ENCODE results near the gene TRMT112.

The TRMT112 gene

DNA sequence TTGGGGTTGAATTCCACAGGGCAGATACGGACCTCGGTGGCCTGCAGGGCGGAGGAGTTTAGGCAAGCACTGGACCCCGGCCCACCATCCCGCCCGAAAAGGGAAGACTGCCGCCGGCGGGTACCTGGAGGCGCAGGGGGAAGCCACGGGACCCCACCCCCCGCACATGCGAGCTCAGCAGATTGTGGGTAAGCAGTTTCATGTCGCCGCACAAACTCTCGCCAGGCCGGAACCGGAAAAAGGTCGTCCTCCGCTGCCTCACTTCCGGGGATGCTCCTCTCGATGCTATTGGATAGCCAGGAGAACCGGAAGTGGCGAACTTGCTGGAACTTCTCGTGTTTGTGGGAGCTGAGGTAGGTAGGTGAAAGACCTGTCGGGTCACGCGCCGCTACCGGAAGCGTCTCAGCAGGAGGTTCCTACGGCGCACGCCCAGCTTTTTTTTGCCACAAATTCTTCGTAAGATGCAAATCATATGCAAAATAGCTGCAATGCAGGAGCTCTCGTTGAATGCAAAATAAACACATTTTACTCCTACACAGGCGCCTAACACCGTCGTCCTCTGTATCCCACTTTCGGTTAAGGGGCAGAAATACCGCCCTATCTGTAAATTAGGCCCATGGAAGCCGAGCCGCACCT lies at the start of gene TRMT112:
TSS of gene TRMT112 (minus strand) at position 235 of the 636 bp plus-strand sequence. CDS start at position 202, 33 bp downstream.
- peak; percentile 90 to 97 for DNase-seq

DNA sequence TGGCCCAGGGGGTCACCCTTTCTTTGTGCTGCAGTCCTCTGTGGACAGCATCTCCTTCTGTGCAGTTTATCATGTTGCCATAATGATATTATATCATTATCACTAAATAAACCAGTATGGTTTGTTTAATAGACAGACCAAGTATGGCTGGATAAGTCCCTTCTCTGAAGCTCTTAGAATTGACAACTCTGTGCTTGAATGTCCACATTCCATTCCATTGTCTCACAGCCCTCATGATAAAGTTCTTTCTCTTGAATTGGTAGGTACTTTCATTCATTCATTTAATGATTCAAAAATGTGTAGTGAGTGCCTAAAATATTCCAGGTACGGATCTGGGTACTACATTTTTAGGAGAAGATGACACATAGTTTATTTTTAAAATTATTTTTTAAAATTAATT lies 49.4 kb upstream of the TRMT112 start:
- no peak for DNase-seq

DNA sequence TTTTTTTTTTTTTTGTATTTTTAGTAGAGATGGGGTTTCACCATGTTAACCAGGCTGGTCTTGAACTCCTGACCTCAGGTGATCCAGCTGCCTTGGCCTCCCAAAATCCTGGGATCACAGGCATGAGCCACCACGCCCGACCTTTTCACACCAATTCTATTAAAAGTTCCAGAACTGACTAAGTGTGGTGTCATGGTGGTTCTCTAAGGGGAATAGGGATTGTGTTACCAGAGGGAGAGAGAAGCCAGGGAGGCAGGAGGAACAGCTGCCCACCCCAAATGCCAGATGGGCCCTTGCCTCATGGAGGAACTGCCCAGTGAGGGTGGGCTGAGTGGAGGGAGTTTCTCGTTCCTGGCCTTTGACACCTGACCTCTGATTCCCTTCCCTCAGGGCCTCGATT lies 47.6 kb upstream of the TRMT112 start:
- DNase-seq: no peak

DNA sequence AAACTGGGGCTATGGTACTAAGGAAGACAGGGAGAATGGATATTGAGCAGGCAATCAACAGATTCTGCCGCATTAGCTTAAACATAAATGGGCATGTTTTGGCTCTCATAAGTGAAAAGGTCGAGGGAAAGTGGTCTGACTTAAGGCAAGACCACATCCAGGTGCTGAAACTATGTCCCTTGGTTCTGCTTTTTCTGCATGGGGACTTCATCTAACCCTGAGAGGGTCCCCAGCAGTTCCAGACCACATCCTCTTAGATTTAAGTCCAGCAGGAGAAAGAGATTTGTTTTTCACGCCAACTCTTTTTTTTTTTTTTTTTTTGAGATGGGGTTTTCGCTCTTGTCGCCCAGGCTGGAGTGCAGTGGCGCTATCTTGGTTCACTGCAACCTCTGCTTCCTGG lies 47.1 kb upstream of the TRMT112 start:
- no peak for DNase-seq

DNA sequence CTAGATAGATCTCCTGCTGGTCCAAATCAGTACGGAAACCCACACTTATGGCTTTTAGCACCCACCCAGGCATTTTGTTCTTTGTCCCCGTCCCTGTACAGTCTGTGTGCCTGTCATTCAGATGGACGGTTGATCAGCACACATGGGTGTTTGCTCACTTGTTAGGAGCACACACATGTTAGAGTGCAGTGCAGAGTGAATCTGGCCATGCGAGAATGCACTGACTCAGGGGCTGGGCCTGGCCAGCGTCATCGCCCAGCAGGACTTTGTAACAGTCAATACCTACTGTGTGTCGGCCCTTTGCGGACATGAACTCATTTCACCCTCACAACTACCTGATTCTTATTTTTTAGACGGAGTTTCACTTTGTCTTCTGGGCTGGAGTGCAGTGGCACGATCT lies 45.0 kb upstream of the TRMT112 start:
- DNase-seq: no peak

DNA sequence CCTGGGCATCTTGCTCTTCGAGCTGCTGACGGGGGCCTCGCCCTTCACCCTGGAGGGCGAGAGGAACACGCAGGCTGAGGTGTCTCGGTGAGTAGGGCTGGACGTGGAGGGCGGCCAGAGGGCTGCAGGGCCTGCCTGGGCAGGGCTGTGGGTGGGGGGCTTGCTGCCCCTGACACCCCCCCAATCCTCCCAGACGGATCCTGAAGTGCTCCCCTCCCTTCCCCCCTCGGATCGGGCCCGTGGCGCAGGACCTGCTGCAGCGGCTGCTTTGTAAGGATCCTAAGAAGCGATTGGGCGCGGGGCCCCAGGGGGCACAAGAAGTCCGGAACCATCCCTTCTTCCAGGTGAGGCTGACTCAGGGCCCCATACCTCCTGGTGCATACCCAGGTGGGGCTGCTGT lies 44.3 kb upstream of the TRMT112 start:
- DNase-seq: no peak

DNA sequence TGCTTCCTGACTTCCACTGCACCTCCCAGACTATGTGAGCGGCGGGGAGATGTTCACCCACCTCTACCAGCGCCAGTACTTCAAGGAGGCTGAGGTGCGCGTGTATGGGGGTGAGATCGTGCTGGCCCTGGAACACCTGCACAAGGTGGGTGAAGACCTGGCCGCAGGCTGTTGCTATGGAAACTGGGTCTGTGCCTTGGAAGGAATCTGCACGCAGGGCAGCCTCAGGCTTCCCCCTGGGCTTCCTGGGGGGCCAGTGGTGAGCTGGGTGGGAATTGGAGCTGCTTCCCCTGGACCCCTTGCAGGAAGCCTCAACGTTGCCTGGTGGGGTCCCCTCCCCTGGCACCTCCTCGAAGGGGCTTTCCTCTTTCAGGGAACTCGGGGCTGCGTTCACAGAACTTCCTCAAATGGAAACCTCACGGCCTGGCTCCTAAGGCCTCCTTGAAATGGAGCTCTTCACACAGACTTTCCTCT lies 43.1 kb upstream of the TRMT112 start:
- DNase-seq: peak; percentile 22 to 44

DNA sequence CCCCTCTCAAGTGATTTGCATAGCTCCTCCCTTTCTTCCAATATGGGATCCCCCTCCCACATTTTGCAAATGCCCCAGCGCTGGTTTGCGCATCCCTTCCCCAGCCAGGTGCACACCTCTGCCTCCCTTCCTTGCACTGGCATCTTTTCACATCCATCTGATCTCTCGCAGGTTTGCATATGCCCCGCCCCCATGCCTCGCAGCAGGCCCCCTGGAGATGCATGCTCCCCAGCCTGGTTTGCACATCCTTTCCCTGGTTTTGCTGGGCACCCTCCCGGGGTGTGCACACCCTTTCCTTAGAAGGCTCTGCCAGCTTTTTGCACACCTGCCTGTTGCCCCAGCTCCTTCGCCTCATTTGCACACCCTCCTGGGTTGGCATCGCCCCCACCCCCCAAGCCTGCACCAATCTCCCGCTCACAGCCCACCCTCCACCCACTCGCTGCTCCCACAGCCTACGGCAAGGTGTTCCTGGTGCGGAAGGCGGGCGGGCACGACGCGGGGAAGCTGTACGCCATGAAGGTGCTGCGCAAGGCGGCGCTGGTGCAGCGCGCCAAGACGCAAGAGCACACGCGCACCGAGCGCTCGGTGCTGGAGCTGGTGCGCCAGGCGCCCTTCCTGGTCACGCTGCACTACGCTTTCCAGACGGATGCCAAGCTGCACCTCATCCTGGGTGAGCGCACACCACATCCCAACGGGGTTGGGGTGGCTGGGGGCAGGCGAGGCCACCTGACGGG lies 42.5 kb upstream of the TRMT112 start:
- DNase-seq: no peak

DNA sequence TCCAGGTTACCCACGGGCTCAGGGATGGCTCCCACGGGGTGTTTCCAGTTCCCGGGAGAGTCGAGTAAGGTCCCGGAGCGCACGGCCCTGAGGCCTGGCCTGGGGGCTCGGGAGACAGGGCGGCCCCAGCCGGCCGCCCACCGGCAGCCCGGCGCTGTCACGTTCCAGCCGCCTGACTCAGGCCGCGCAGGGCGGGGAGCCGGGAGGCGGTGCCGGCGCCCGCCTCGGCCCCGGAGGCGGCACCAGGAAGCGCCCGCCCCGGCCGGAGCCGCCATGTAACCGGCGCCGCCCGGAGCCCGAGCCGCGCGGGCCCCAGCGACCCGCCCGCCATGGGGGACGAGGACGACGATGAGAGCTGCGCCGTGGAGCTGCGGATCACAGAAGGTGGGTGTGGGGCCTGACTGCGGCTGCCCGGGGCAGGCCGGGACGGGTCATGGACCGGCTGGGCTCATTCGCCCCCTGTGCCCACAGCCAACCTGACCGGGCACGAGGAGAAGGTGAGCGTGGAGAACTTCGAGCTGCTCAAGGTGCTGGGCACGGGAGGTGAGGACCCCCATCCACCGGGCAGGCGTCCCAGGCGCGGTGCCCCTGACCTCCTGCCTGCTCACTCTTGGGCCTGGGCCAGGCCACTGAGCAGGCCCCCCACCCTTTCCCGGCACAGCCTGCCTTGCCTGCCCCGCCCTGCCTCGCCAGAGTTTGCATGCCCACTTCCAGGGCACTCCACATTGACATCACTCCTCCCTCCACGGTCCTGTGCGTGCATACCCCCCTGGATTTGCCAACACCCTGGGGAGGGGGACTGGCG lies 41.8 kb upstream of the TRMT112 start, which contains the start of gene RPS6KA4:
TSS of gene RPS6KA4 (plus strand) at position 256 of the 805 bp plus-strand sequence. CDS start at position 330, 74 bp downstream.
- DNase-seq: peak; percentile 57 to 65

DNA sequence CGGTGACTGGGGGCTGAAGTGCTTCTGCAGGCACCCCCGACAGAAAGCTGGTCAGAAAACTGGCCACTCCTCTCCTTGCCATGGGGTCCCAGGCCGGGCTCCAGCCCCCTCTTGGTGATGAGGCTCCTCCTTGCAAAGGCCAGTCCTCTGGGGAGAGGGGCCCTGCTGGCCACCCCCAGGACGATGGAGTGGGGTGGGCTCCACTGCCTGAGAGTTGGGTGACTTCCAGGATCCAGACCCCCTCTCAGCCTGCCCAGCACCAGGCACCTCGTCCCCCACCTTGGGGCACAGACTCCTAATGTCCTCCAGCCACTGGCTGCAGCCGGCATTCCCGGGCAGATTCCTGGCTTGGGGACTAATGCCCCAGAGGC lies 41.2 kb upstream of the TRMT112 start:
- DNase-seq: no peak

DNA sequence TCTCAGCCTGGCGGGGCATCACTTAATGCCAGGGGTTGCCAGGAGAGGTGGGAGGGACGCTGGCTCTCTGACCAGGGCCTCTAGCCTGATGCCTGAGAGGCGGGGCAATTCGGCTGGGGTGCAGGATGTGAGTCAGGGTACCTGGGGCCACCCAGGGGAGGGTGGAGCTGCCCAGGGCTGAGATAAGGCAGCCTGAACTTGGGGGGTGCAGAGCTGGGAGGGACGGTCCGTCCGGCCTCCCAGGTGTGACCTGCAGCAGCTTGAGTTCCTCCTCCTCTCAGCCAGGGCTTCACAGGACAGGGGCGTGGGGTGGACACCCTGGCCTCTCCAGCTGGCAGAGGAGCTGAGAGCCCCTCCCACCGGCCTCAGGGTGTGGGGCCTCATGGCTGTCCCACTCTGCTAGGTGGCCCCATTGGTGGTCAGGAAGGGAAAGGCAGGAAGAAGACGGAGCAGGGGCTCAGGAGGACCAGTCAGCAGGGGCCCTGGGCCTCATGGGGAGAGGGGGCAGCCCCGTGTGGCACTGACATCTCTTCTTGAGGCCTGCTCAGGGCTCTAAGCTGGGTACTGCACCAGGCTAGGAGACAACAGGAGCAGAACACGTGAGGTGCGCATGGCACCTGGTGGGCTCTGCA lies 40.7 kb upstream of the TRMT112 start:
- no peak for DNase-seq

DNA sequence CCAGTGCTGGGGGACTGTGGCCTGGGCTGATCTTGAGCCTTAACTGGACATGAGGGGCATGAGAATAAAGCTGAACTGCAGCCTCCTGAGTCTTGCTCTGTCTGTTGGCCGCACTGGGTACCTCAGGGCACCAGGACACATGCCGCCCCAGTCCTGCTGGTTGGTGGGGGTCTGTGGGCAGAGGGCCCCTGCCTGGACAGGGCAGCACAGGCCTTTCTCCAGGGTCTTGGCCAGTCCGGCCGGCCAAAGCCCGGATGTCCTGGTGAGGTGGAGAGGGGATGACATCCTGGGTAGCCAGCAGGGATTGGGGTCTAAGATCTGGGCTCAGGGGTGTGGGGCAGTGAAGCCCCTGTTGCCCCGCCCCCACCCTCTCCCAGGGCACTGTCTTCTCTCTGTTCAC lies 40.1 kb upstream of the TRMT112 start:
- no peak for DNase-seq

DNA sequence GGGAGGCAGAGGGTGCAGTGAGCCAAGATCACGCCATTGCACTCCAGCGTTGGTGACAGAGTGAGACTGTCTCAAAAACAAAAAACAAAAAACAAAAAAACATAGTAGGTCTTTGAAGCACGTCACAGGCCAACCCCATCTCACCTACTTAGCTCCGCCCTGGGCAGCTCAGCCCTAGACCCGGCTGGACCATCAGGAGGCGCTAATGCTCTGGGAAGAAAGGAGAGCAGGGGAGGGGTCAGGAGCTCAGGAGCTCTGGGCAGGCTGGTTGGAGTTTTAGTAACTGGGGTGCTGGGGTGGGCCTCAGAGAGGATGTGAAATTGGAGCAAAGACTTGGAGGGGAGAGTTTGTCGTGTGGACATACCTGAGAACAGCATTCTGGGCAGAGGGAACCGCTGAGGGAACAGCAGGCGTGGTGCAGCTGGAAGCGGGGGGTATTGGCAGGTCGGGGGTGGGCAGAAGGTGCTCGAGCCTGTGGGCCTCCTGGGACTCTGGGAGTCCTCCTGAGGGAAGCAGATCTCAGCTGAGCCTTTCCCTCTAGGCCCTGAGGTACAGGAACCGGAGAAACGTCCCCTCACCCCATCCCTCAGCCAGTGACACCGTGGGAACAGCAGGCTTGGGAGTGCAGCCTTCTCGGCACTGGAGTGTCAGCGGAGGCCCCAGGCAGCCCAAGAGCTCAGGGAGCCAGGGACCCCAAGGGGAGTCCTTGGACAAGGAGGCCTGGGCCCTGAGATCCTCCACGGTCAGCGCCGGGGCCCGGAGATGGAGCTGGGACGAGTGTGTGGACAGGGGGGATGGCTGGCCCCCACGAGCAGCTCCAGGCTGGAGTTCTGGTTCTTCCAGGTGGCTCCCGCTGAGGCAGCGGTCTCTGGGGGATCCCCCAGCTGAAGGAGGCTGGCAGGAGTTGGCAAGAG lies 39.4 kb upstream of the TRMT112 start:
- peak; percentile 34 to 44 for DNase-seq

DNA sequence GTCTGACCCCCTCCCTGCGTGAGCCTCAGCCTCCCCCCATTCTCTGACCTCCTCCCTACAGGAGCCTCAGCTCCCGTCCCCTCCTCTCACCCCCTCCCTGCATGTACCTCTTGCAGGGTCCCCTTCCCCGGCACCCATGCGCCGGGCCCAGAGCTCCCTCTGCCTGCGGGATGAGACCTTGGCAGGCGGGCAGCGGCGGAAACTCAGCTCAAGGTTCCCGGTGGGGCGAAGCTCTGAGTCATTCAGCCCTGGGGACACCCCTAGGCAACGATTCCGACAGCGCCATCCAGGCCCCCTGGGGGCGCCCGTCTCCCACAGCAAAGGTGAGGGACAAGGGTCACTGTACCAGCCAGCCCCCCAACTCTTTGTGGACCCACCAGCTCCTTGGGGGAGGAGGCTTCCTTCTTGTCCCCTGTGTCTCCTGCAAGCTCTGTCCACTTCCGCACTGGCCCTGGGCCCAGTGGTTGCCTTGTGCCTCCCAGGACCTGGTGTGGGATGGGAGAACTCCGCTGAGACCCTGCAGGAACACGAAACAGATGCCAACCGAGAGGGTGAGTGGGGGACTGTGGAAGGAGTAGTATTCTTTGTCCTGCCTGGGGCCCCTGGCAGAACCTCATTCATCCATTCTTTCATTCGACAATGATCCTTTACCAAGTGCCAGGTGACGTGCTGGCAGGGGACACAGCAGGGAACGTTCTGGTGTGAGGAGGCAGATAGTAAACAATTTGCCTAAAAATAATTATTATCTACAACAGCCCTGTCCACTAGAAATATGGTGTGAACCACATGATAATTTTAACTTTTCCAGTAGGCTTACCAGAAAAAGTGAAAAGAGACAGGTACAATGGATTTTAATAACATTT lies 38.0 kb upstream of the TRMT112 start:
- peak; percentile 60 to 68 for DNase-seq

DNA sequence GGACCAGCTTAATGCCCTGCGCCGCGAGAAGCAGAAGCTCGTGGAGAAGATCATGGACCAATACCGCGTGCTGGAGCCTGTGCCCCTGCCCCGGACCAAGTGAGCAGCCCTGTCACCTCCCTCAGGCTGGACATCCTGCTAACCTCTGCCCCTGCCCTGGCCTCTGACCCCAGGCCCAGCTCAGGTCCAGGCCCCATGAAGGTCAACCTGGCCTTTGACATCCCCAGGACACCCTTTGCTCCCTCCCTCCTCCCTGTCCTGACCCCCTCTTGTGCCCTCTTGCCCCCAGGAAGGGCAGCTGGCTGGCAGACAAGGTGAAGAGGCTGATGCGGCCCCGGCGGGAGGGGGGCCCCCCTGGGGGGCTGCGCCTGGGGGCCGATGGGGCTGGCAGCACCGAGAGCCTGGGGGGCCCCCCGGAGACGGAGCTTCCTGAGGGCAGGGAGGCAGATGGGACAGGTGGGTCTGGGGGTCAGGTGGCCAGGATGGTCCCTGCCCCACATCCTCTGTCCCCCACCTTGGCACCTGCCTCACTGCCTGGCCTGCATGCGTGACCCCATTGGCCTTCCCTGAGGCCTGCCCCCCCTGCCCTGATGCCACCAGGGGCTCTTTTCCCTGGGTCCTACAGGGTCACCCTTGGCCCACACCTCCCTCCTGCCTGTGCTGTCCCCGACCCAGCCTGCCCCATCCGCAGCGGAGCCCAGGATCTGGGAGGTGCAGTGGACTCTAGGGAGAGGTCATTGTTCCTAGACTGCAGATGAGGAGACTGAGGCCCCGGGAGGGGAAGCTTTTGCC lies 36.6 kb upstream of the TRMT112 start:
- DNase-seq: no peak

DNA sequence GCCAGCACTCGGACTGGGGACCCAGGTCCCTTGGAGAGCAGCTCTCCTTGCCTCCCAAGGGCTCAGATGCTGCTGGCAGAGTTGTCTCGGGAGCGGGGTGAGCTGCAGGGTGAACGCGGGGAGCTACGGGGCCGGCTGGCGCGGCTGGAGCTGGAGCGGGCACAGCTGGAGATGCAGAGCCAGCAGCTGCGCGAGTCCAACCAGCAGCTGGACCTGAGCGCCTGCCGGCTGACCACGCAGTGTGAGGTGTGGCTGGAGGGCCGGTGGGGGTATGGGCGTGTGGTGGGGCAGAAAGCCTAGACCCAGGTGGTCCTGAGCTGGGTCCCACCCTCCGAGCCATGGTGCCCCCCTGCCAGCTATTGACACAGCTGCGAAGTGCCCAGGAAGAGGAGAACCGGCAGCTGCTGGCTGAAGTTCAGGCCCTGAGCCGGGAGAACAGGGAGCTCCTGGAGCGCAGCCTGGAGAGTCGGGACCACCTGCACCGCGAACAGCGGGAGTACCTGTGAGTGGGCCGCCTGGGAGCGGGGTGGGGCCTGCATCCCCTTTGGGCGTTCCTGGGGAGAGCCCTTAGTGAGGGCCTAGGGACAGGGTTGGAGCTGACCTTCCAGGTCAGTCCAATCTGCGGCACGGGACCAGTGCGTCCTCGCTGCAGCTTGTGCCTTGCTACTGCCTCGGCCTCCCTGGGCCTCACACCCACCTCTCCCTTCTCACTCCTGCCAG lies 35.8 kb upstream of the TRMT112 start:
- DNase-seq: no peak

DNA sequence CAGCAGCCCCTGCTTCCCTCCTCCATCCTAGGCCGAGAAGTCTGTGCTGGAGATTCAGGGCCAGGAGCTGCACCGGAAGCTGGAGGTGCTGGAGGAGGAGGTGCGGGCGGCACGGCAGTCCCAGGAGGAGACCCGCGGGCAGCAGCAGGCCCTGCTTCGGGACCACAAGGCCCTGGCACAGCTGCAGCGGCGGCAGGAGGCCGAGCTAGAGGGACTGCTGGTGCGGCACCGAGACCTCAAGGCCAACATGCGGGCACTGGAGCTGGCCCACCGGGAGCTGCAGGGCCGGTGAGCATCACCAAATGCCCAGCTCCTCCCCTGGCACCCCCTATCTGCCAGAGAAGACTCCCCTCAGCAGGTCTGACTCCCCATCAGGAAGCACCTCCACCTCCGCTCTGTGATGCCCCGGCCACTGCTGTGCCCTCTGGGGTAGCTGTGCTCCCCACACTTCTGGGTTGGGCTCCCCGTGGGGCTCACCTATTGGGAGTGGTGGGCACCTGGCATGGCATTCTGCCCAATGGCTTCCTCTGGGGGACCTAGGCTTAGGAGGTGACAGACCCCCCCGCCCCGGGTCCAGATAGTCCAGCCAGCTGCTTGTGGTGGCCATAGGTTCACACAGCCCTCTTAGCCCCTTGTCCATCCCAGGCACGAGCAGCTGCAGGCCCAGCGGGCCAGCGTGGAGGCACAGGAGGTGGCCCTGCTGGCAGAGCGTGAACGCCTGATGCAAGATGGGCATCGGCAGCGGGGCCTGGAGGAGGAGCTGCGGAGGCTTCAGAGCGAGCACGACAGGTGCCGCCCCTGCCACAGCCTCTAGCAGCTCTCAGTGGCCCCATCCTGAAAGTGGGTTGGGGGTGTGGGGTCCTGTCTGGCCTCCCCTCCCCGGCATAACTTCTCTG lies 35.0 kb upstream of the TRMT112 start:
- DNase-seq: no peak

DNA sequence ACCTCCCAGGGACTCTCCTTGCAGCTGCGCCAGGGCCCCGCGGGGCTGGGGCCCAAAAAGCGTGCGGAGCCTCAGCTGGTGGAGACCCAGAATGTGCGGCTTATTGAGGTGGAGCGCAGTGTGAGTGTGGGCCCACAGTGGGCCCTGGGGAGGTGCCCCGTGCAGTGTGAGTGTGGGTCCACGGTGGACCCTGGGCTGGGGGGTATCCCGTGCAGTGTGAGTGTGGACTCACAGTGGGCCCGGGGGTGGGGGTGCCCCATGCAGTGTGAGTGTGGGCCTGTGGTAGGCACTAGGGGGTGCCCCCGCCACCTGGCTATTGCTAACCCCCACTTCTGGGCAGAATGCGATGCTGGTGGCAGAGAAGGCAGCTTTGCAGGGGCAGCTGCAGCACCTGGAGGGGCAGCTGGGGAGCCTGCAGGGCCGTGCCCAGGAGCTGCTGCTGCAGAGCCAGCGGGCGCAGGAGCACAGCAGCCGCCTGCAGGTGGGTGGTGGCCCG lies 33.8 kb upstream of the TRMT112 start:
- no peak for DNase-seq

All from inflammatory macrophage treated with lipopolysaccharide for 1 hour (primary cell).